Measurements from ENCODE around the gene PRKCH.

Gene PRKCH

DNA sequence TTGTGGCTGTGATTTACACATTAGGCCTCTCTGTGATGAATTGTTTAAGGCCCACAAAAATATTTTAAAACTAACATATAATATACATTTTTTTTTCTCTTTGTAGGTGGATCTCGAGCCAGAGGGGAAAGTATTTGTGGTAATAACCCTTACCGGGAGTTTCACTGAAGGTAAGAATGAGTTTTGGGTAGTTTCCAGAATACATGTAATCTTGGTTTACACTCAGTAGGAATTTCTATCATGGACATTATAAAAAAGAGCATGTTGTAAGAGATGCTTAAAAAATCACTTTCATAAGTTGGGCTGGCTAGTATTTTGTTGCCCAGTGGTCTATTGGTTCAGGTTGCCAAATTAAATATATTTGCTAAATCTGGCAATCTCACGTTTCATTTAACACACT, 69.7 kb downstream of the PRKCH start:
- H3K4me1 ChIP-seq (ENCODE audit: control insufficient read depth, insufficient read depth, low read length): no peaks in the 10 kb centered on the region
- H3K27me3 ChIP-seq (ENCODE audit: control insufficient read depth, insufficient read depth, low read length): no peaks in the 10 kb centered on the region
- H3K4me3 ChIP-seq (ENCODE audit: low read length): no peak overlapping the region
- no peak overlapping the region for H3K9ac ChIP-seq (ENCODE audit: low read length)
- no peaks in the 10 kb centered on the region for H3K36me3 ChIP-seq (ENCODE audit: control insufficient read depth, insufficient read depth, low read length)
- H3K9me3 ChIP-seq (ENCODE audit: control insufficient read depth, low read length): no peaks in the 10 kb centered on the region

DNA sequence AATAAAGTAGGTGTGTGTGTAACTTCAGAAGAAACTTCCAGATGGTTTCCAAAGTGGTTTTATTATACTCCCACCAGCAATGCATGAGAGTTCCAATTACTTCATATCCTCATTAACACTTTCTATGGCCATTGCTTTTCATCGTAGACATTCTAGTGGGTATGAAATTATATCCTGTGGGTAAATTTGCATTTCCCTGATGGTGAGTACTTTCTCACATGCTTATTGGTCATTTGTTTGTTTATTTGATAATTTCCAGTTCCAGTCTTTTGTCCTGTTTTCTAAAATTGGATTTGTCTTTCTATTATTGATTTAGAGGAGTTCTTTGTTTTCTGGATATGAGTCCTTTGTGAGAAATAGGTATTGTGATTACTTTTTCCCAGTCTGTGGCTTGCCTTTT, 70.9 kb downstream of the PRKCH start:
- no peak overlapping the region for H3K9ac ChIP-seq (ENCODE audit: low read length)
- no peaks in the 10 kb centered on the region for H3K27me3 ChIP-seq (ENCODE audit: control insufficient read depth, insufficient read depth, low read length)
- no peaks in the 10 kb centered on the region for H3K4me1 ChIP-seq (ENCODE audit: control insufficient read depth, insufficient read depth, low read length)
- no peak overlapping the region for H3K4me3 ChIP-seq (ENCODE audit: low read length)
- H3K36me3 ChIP-seq (ENCODE audit: control insufficient read depth, insufficient read depth, low read length): no peaks in the 10 kb centered on the region
- no peaks in the 10 kb centered on the region for H3K9me3 ChIP-seq (ENCODE audit: control insufficient read depth, low read length)

DNA sequence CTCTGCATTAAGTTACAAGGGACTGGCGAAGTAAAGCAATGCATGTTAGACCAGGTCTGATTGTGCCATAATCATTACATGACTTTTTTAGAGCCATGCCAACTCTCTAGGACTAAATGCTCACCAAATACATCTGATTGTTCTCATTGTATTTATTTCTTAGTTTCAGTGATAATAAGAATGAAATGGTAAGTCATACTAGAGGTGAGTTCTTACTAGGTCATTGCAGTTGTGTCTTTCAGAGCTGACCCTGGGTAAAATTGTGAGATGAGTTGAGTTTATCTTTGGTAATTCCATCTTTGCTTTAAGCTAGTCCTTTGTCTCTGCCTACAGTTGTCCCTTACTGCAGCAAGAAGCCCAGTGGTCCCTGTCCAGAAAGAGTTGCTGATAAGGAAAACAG, 73.2 kb downstream of the PRKCH start:
- no peaks in the 10 kb centered on the region for H3K36me3 ChIP-seq (ENCODE audit: control insufficient read depth, insufficient read depth, low read length)
- no peaks in the 10 kb centered on the region for H3K4me1 ChIP-seq (ENCODE audit: control insufficient read depth, insufficient read depth, low read length)
- H3K27me3 ChIP-seq (ENCODE audit: control insufficient read depth, insufficient read depth, low read length): no peaks in the 10 kb centered on the region
- H3K9me3 ChIP-seq (ENCODE audit: control insufficient read depth, low read length): no peaks in the 10 kb centered on the region
- H3K4me3 ChIP-seq (ENCODE audit: low read length): no peak overlapping the region
- H3K9ac ChIP-seq (ENCODE audit: low read length): no peak overlapping the region

DNA sequence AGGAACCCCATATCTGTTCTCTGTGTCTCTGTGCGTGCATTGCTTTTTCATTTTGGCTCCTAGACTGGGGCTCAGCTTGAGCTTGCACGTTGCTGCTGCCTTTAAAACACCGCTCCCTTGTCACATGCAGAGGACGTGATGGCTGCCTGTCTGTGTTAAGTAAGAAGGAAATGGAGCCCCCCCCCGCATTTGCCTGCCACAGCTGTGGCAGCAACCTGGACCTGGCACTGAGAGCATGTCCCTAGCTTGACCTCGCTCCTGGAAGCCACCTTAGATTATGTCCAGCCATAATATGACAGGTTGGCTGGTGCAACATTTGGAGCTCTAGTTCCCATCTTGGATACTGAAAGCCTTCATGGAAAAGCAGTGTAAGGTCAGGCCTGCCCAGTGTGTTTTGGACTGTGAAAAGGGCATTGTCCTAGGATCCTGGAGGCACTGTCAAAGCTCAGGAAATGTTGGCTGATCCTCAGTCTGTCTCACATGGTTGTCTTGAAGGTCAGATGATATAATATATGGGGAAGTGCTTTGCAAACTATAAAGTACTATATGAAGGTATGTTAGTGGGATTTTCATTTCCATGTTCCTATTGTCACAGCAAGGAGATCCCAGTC, 73.8 kb downstream of the PRKCH start:
- Histone ChIP-seq H3K4me3 (ENCODE audit: low read length) (no peak overlapping the region), H3K9me3 (ENCODE audit: control insufficient read depth, low read length) (no peaks in the 10 kb centered on the region), H3K27me3 (ENCODE audit: control insufficient read depth, insufficient read depth, low read length) (no peaks in the 10 kb centered on the region), H3K4me1 (ENCODE audit: control insufficient read depth, insufficient read depth, low read length) (no peaks in the 10 kb centered on the region), H3K36me3 (ENCODE audit: control insufficient read depth, insufficient read depth, low read length) (no peaks in the 10 kb centered on the region), H3K9ac (ENCODE audit: low read length) (no peak overlapping the region)

DNA sequence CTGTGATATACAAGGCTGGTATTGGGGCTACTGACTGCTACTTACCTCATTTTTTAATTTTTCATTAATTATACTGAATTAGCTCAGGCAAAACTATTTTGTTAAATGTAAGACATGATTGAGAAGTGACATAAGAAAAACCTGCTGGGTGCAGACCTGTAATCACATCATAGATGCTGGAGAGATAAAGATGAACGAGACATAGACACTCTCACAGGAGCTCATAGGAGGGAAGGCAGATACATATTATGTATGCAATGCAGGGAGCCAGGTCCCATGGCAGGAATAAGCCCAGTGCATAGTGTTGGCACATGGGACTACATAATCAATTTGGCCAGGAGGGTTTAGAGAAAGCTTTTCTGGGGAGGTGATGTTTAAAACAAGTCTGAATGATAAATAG, 74.9 kb downstream of the PRKCH start:
- no peak overlapping the region for H3K4me3 ChIP-seq (ENCODE audit: low read length)
- H3K27me3 ChIP-seq (ENCODE audit: control insufficient read depth, insufficient read depth, low read length): no peaks in the 10 kb centered on the region
- no peaks in the 10 kb centered on the region for H3K9me3 ChIP-seq (ENCODE audit: control insufficient read depth, low read length)
- H3K4me1 ChIP-seq (ENCODE audit: control insufficient read depth, insufficient read depth, low read length): no peaks in the 10 kb centered on the region
- H3K36me3 ChIP-seq (ENCODE audit: control insufficient read depth, insufficient read depth, low read length): no peaks in the 10 kb centered on the region
- no peak overlapping the region for H3K9ac ChIP-seq (ENCODE audit: low read length)

DNA sequence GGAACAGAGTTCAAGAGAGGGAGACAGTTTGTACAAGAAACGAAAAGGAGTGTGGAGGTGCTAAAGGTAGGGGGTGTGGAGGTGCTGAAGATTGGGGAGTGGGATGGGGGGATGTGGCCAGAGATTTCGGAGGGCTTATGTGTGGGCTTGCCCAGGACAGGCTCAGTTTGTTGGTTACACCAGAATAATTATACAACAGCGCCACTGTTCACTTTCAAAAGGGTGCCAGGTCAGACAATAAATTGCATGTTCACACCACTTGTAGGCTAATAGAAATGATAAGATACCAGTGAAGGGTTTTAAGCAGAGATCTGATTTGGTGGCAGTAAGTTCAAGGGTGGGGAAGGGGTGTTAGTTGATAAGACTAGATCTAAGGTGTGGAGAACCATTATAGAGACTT, 75.3 kb downstream of the PRKCH start:
- H3K36me3 ChIP-seq (ENCODE audit: control insufficient read depth, insufficient read depth, low read length): no peaks in the 10 kb centered on the region
- no peak overlapping the region for H3K9ac ChIP-seq (ENCODE audit: low read length)
- H3K9me3 ChIP-seq (ENCODE audit: control insufficient read depth, low read length): no peaks in the 10 kb centered on the region
- no peaks in the 10 kb centered on the region for H3K4me1 ChIP-seq (ENCODE audit: control insufficient read depth, insufficient read depth, low read length)
- H3K4me3 ChIP-seq (ENCODE audit: low read length): no peak overlapping the region
- H3K27me3 ChIP-seq (ENCODE audit: control insufficient read depth, insufficient read depth, low read length): no peaks in the 10 kb centered on the region

DNA sequence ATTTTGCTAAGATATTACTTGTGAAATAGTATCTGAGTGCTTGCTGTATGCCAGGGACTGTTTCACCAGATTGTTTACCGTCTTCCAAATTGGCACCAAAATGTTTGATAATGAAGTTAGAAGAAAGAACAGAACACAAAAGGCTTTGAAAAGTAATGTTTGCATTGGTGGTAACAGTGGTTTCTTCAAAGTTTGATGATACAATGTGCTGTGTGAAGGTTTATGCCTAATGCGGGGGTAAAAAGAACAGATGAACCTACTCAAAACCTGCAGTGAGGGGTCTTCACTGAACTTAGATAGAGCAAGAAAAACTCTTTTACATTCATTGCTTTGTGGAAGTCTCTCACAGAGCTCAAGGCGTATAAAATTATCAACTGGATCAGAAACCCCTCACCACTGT, 76.2 kb downstream of the PRKCH start:
- H3K9me3 ChIP-seq (ENCODE audit: control insufficient read depth, low read length): no peaks in the 10 kb centered on the region
- no peaks in the 10 kb centered on the region for H3K27me3 ChIP-seq (ENCODE audit: control insufficient read depth, insufficient read depth, low read length)
- no peak overlapping the region for H3K4me3 ChIP-seq (ENCODE audit: low read length)
- no peaks in the 10 kb centered on the region for H3K4me1 ChIP-seq (ENCODE audit: control insufficient read depth, insufficient read depth, low read length)
- H3K9ac ChIP-seq (ENCODE audit: low read length): no peak overlapping the region
- H3K36me3 ChIP-seq (ENCODE audit: control insufficient read depth, insufficient read depth, low read length): no peaks in the 10 kb centered on the region

DNA sequence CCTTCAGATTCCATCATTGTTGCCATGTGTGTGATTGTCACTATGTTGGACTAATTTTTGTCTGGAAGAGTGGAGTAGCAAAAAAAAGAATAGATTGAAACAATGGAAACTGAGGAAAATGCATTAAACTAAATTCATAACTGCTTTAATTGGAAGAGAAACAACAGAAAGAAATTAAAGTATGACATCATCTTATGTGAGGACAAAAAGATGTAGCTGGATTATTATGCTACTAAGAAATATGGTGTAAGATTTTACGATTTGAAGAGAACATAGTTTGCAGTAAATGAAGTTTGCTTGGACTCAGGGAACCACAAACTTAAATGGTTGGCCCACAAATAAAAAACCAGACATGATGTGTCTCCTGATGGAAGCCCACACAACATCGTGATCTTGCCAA, 76.8 kb downstream of the PRKCH start:
- Histone ChIP-seq H3K9me3 (ENCODE audit: control insufficient read depth, low read length) (no peaks in the 10 kb centered on the region), H3K4me3 (ENCODE audit: low read length) (no peak overlapping the region), H3K27me3 (ENCODE audit: control insufficient read depth, insufficient read depth, low read length) (no peaks in the 10 kb centered on the region), H3K9ac (ENCODE audit: low read length) (no peak overlapping the region), H3K36me3 (ENCODE audit: control insufficient read depth, insufficient read depth, low read length) (no peaks in the 10 kb centered on the region), H3K4me1 (ENCODE audit: control insufficient read depth, insufficient read depth, low read length) (no peaks in the 10 kb centered on the region)

DNA sequence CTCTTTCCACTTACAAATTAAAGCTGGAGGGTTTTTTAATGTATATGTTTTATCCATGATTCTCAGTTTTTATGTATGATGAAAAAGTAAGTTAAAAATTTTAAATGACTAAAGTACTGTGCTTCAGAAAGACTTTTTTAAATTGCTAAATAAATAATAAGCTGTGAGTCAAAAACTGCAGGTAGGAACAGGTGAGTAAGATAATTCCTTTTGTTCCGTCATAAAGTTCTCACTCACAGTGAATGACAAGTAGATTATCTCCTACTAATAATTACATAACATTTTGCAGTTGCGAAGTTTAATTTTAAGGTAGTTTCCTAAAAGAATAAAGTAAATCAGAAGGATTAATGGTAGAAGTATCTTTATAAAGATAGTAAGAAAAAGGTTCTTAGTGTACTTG, 78.0 kb downstream of the PRKCH start:
- Histone ChIP-seq H3K4me3 (ENCODE audit: low read length) (no peak overlapping the region), H3K27me3 (ENCODE audit: control insufficient read depth, insufficient read depth, low read length) (no peaks in the 10 kb centered on the region), H3K9me3 (ENCODE audit: control insufficient read depth, low read length) (no peaks in the 10 kb centered on the region), H3K36me3 (ENCODE audit: control insufficient read depth, insufficient read depth, low read length) (no peaks in the 10 kb centered on the region), H3K9ac (ENCODE audit: low read length) (no peak overlapping the region), H3K4me1 (ENCODE audit: control insufficient read depth, insufficient read depth, low read length) (no peaks in the 10 kb centered on the region)

DNA sequence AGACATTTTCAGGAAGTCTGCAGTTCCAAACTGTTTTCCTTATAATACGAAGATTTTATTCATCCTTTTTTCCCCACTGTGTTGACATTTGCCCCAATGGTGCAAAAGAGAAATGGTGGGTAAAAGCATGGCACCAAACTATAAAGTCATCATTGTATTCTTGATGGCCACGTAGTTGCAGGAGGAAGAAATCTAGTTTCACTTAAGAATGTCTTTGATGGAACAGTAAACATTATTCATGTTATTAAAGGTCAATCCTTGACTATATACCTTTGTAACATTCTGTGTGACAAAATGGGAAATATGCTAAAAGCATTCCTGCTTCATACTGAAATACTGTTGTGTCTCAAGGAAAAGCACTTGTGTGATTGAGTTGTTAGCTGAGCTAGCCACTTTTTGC, 80.1 kb downstream of the PRKCH start:
- Histone ChIP-seq H3K36me3 (ENCODE audit: control insufficient read depth, insufficient read depth, low read length) (no peaks in the 10 kb centered on the region), H3K27me3 (ENCODE audit: control insufficient read depth, insufficient read depth, low read length) (no peaks in the 10 kb centered on the region), H3K4me3 (ENCODE audit: low read length) (no peak overlapping the region), H3K4me1 (ENCODE audit: control insufficient read depth, insufficient read depth, low read length) (no peaks in the 10 kb centered on the region), H3K9me3 (ENCODE audit: control insufficient read depth, low read length) (no peaks in the 10 kb centered on the region), H3K9ac (ENCODE audit: low read length) (no peak overlapping the region)

DNA sequence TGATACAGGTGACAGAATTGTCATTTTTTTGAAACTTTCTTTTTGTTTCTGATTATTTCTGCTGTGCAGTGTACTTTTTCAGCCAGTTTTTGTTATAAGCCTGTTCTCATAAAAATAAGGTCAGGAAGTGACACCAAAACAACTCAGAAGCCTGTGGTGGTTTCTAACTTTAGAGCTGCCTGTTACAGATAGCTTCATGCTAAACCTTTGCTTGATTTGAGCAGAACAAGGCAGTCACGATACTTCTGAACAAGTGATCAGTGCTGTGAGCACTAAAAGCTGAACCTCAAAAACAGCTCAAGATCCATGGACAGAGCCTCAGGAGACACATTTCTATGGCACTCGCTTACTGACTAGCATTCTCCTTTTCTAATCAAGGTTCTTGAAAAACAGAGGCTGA, 82.0 kb downstream of the PRKCH start:
- H3K36me3 ChIP-seq (ENCODE audit: control insufficient read depth, insufficient read depth, low read length): no peaks in the 10 kb centered on the region
- H3K27me3 ChIP-seq (ENCODE audit: control insufficient read depth, insufficient read depth, low read length): no peaks in the 10 kb centered on the region
- no peaks in the 10 kb centered on the region for H3K9me3 ChIP-seq (ENCODE audit: control insufficient read depth, low read length)
- H3K9ac ChIP-seq (ENCODE audit: low read length): no peak overlapping the region
- no peak overlapping the region for H3K4me3 ChIP-seq (ENCODE audit: low read length)
- no peaks in the 10 kb centered on the region for H3K4me1 ChIP-seq (ENCODE audit: control insufficient read depth, insufficient read depth, low read length)

DNA sequence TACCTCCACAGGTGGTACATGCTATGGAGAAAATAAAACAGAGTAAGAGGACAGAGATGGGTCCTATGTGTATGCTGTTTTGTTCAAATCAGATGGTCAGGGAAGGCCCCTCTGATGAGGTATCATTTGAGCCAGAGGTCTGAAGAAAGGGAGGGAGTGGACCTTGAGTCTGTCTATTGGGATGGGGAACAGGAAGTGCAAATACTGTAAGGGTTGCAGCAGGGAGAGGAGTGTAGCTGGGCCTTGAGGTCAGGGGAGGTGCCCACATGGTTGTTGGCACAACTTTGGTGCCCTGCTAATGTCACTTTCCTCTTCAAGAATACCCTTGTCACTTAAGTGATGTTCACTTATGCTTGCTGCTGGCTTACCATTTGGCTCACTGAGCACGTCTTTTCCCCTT, 83.3 kb downstream of the PRKCH start:
- Histone ChIP-seq H3K9me3 (ENCODE audit: control insufficient read depth, low read length) (no peaks in the 10 kb centered on the region), H3K36me3 (ENCODE audit: control insufficient read depth, insufficient read depth, low read length) (no peaks in the 10 kb centered on the region), H3K4me1 (ENCODE audit: control insufficient read depth, insufficient read depth, low read length) (no peaks in the 10 kb centered on the region), H3K9ac (ENCODE audit: low read length) (no peak overlapping the region), H3K4me3 (ENCODE audit: low read length) (no peak overlapping the region), H3K27me3 (ENCODE audit: control insufficient read depth, insufficient read depth, low read length) (no peaks in the 10 kb centered on the region)

DNA sequence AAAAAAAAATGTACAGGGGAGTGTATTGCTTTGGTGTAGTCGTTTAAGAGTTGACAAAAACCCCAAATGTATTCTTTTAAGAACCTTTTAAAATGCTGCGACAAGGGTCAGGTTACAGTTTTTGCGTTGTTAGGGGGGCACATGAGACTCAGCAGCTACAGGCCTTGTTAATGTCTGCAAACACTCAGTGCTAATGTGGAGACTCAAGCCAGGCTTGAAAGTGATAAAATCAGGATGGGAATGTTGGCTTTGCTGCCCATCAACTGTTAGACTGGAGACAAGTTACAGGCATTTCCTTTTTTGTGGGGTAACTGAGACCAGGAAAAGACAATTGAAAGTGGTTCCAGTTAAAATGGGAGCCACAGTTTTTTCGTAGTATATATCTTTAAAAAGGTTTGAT, 84.8 kb downstream of the PRKCH start:
- no peaks in the 10 kb centered on the region for H3K9me3 ChIP-seq (ENCODE audit: control insufficient read depth, low read length)
- H3K4me1 ChIP-seq (ENCODE audit: control insufficient read depth, insufficient read depth, low read length): no peaks in the 10 kb centered on the region
- H3K36me3 ChIP-seq (ENCODE audit: control insufficient read depth, insufficient read depth, low read length): no peaks in the 10 kb centered on the region
- H3K4me3 ChIP-seq (ENCODE audit: low read length): no peak overlapping the region
- no peak overlapping the region for H3K9ac ChIP-seq (ENCODE audit: low read length)
- H3K27me3 ChIP-seq (ENCODE audit: control insufficient read depth, insufficient read depth, low read length): no peaks in the 10 kb centered on the region

All from mucosa of stomach (tissue), 1 donor.